RCC 7860 (cell line): ENCODE results near the gene HOXA9.
A peak's percentile ranks its signal among the peaks of the same experiment; 100 is the strongest.

Source experiments
- DNase-seq: peaks from one replicate; pipeline ENCODE4 v3.0.0-alpha.2; 2015; ENCODE audit warnings: low spot score
- FAIRE-seq: peaks from 2 replicates; lab custom pipeline; 2012; peaks lifted over from hg19 to GRCh38; lab: Jason Lieb, UNC

Gene HOXA9

GRCh38 chr7:27130540-27131389 lies 34.6 kb downstream of the HOXA9 start, which contains the start of gene HOXA4:
Gene HOXA4, minus strand, starts transcription at chr7:27130757. Its CDS starts 24 bp downstream, at chr7:27130733.
- FAIRE-seq = no peak

GRCh38 chr7:27129729-27130539 lies 35.4 kb downstream of the HOXA9 start:
- FAIRE-seq = no peak
- DNase-seq = peak; percentile 11

More at GRCh38 chr7:27130540-27131389, 34.6 kb downstream of the HOXA9 start, which contains the start of gene HOXA4:
- peak; percentile 82 for DNase-seq

GRCh38 chr7:27128776-27129728 lies 36.3 kb downstream of the HOXA9 start:
- DNase-seq (peak; percentile 39), FAIRE-seq (no peak)

GRCh38 chr7:27128034-27128433 lies 37.3 kb downstream of the HOXA9 start:
- DNase-seq = no peak
- FAIRE-seq = peak; percentile 49

GRCh38 chr7:27126596-27127327 lies 38.6 kb downstream of the HOXA9 start:
- no peak for FAIRE-seq
- no peak for DNase-seq

- FAIRE-seq (peak; percentile 69), DNase-seq (peak; percentile 73)
Measured at GRCh38 chr7:27125986-27126394, 39.3 kb downstream of the HOXA9 start.

GRCh38 chr7:27124902-27125689 lies 40.2 kb downstream of the HOXA9 start:
- FAIRE-seq (no peak), DNase-seq (no peak)

- peak; percentile 89 for FAIRE-seq
- peak; percentile 95 for DNase-seq
Measured at GRCh38 chr7:27124096-27124901, 41.0 kb downstream of the HOXA9 start.

GRCh38 chr7:27123477-27124053 lies 41.8 kb downstream of the HOXA9 start:
- FAIRE-seq (no peak), DNase-seq (no peak)

GRCh38 chr7:27123007-27123476 lies 42.3 kb downstream of the HOXA9 start:
- DNase-seq (peak; percentile 37), FAIRE-seq (no peak)

GRCh38 chr7:27122077-27122910 lies 43.0 kb downstream of the HOXA9 start:
- peak; percentile 88 for FAIRE-seq

GRCh38 chr7:27121684-27122076 lies 43.7 kb downstream of the HOXA9 start:
- FAIRE-seq (peak; percentile 70), DNase-seq (no peak)

More at GRCh38 chr7:27122077-27122910, 43.0 kb downstream of the HOXA9 start:
- DNase-seq = peak; percentile 80

GRCh38 chr7:27119412-27119911 lies 45.9 kb downstream of the HOXA9 start:
- peak; percentile 48 for FAIRE-seq
- DNase-seq = no peak

GRCh38 chr7:27118580-27118979 lies 46.8 kb downstream of the HOXA9 start:
- no peak for FAIRE-seq

GRCh38 chr7:27117887-27118491 lies 47.3 kb downstream of the HOXA9 start:
- FAIRE-seq (peak; percentile 89), DNase-seq (peak; percentile 84)

More at GRCh38 chr7:27118580-27118979, 46.8 kb downstream of the HOXA9 start:
- DNase-seq = no peak
